Lung (tissue), 12 donors: ENCODE measurements around the gene KDM4C. TPM values are rescaled to one million over a fixed set of nuclear protein-coding genes. Genes with fewer than 3 reads are reported as not detected.
"Not testable (repeated sequence)": the region's sequence is repeated elsewhere in the genome, so short reads cannot be mapped to it uniquely, and the experiment has no call there.

ENCODE experiments used
- ATAC-seq: fragments of 200-7000 bp; cut with Tn5 transposase; one replicate; pipeline ENCODE4 v1.9.1; 2020; ENCODE audit warnings: moderate number of reproducible peaks; ENCODE audit not compliant: insufficient read depth, low FRiP score
- DNase-seq, 3 donors: peaks; one replicate each; pipeline ENCODE4 v3.0.0-alpha.2; 2013 to 2017
- H3K27ac ChIP-seq, 2 donors: one replicate each; pipeline ENCODE4 v1.5.1; 2013; ENCODE audit warnings: mild to moderate bottlenecking in 2 of 2, moderate library complexity in 2 of 2, control low read depth in 1 of 2, inconsistent platforms in 1 of 2, low read depth in 1 of 2, low read length in 1 of 2
- H3K27me3 ChIP-seq, 3 donors: one replicate each; pipeline ENCODE4 v1.5.1; 2013; ENCODE audit warnings: low read length in 2 of 3; ENCODE audit not compliant: control insufficient read depth in 3 of 3, insufficient read depth in 3 of 3
- H3K36me3 ChIP-seq, 4 donors: one replicate each; pipeline ENCODE4 v1.5.1; 2013; ENCODE audit warnings: low read length in 4 of 4, mild to moderate bottlenecking in 1 of 4, moderate library complexity in 1 of 4; ENCODE audit not compliant: control insufficient read depth in 4 of 4, insufficient read depth in 4 of 4
- H3K4me1 ChIP-seq, 5 donors: one replicate each; pipeline ENCODE4 v1.5.1; 2013; ENCODE audit warnings: low read length in 5 of 5, mild to moderate bottlenecking in 2 of 5, moderate library complexity in 1 of 5; ENCODE audit not compliant: control insufficient read depth in 5 of 5, insufficient read depth in 5 of 5
- H3K4me3 ChIP-seq: one replicate; pipeline ENCODE4 v1.5.1; 2013; ENCODE audit warnings: mild to moderate bottlenecking, control low read depth, moderate library complexity
- H3K9ac ChIP-seq, 2 donors: one replicate each; pipeline ENCODE4 v1.5.1; 2013; ENCODE audit warnings: low read length in 2 of 2, control low read depth in 1 of 2; ENCODE audit not compliant: insufficient read depth in 1 of 2
- H3K9me3 ChIP-seq, 4 donors: one replicate each; pipeline ENCODE4 v1.5.1; 2013; ENCODE audit warnings: low read length in 3 of 4, mild to moderate bottlenecking in 1 of 4, moderate library complexity in 1 of 4; ENCODE audit not compliant: control insufficient read depth in 4 of 4, insufficient read depth in 3 of 4
- CTCF ChIP-seq: IDR thresholded peaks from 2 replicates; pipeline ENCODE4 v1.5.1; 2012; ENCODE audit warnings: mild to moderate bottlenecking; ENCODE audit errors: control extremely low read depth, extremely low read depth
- WGBS, 2 donors: extraction: QIAGEN DNeasy Blood & Tissue Kit; methylation state at CpG; one replicate each; pipeline ENCODE4 v1.1.7; 2013; 5-methylcytosine and 5-hydroxymethylcytosine counted together
- polyA plus RNA-seq, 2 donors: library from polyadenylated mRNA; stranded (reverse); fragments of 200-250 nt; gene quantifications; one replicate each; pipeline ENCODE4 v1.2.1, GENCODE V29; 2013
- total RNA-seq, 2 donors: library from RNA; depleted of rRNA in 1 of 2; stranded (reverse); fragments of >200 nt in 1 of 2; gene quantifications; one replicate each; pipeline ENCODE4 v1.2.1, GENCODE V29; 2014 to 2021
- donor health status: control.
- donor health status: control.
- donor health status: Bipolar disorder and iron deficiency.
- donor health status: healthy.
- donor health status: DM: yes; HTN: yes; CAD: no.

KDM4C gene
- total and polyA plus RNA-seq, 4 donors = 7.1 to 78.5 (median 25.0) TPM

GRCh38 chr9:6764950-6765349 is 7.2 kb downstream of the KDM4C start:
- Histone ChIP-seq H3K9ac (no peak overlapping the region), H3K27me3 (no peaks in the 10 kb centered on the region), H3K9me3 (peaks cover 0 to 5% (median 0%) of the 10 kb centered on the region in 4 donors), H3K4me1 (peaks cover 0 to 7% (median 0%) of the 10 kb centered on the region in 5 donors), H3K4me3 (no peak overlapping the region), H3K27ac (no peak overlapping the region), H3K36me3 (no peaks in the 10 kb centered on the region)
- ATAC-seq (no peak), DNase-seq (no peak)
- no peak for TF ChIP-seq CTCF
- 44 to 98% methylated on average over 1 of the region's 1 CpG for WGBS, 2 donors

- no peaks in the 10 kb centered on the region for H3K36me3 ChIP-seq
- ATAC-seq (no peak), DNase-seq (no peak)
- 60 to 87% methylated on average over 3 of the region's 3 CpGs for WGBS, 2 donors
- peaks cover 0 to 5% (median 0%) of the 10 kb centered on the region in 4 donors for H3K9me3 ChIP-seq
- H3K9ac ChIP-seq = no peak overlapping the region
- H3K4me1 ChIP-seq = peaks cover 0 to 7% (median 0%) of the 10 kb centered on the region in 5 donors
- H3K27ac ChIP-seq = no peak overlapping the region
- TF ChIP-seq CTCF = no peak
- no peaks in the 10 kb centered on the region for H3K27me3 ChIP-seq
- no peak overlapping the region for H3K4me3 ChIP-seq
Observed at GRCh38 chr9:6765396-6765795, 7.6 kb downstream of the KDM4C start.

- peaks cover 0 to 5% (median 0%) of the 10 kb centered on the region in 4 donors for H3K9me3 ChIP-seq
- peaks cover 0 to 7% (median 0%) of the 10 kb centered on the region in 5 donors for H3K4me1 ChIP-seq
- no peaks in the 10 kb centered on the region for H3K36me3 ChIP-seq
- no peaks in the 10 kb centered on the region for H3K27me3 ChIP-seq
- DNase-seq (no peak), ATAC-seq (no peak)
- H3K27ac ChIP-seq = no peak overlapping the region
- H3K9ac ChIP-seq = no peak overlapping the region
- H3K4me3 ChIP-seq = no peak overlapping the region
- no peak for TF ChIP-seq CTCF
- WGBS, 2 donors = 88 to 94% methylated on average over 3 of the region's 3 CpGs
Observed at GRCh38 chr9:6766606-6767005, 8.8 kb downstream of the KDM4C start.

GRCh38 chr9:6768587-6768986 is 10.8 kb downstream of the KDM4C start:
- H3K36me3 ChIP-seq, H3K9me3 ChIP-seq, H3K4me3 ChIP-seq, ATAC-seq, H3K27me3 ChIP-seq, DNase-seq, H3K4me1 ChIP-seq, H3K27ac ChIP-seq, H3K9ac ChIP-seq: not testable (repeated sequence)
- 88 to 90% methylated on average over 4 of the region's 4 CpGs for WGBS, 2 donors
